HG03439 (cell line): ENCODE measurements around the gene CYP27B1.
A peak's percentile ranks its signal among the peaks of the same experiment; 100 is the strongest.

Experiments
- ATAC-seq: cut with Tn5 transposase; IDR thresholded peaks from one replicate; pipeline ENCODE4 v1.9.1; 2021; ENCODE audit warnings: mild to moderate bottlenecking, moderate library complexity; ENCODE audit not compliant: unreplicated experiment

CYP27B1 gene

GRCh38 chr12:57753756-57754337 lies 13.0 kb downstream of the CYP27B1 start:
- no peak for ATAC-seq

DNA sequence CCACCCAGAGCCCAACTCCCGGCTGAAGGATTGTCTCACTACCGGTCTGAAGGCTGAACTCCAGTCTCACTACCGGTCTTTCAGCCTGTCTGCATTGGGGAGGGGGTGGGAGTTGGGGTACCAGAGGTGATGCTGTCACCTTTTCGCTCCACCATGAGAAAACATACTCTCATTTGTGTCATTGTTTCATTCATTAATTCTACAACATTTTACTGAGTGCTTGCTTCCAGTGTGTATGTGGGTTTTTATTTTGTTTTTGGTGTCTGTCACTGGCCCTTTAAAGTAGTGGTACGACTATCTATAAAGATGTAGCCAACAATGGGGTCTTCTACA lies 14.2 kb downstream of the CYP27B1 start:
- ATAC-seq = no peak

GRCh38 chr12:57751788-57752667 lies 14.8 kb downstream of the CYP27B1 start, which contains the start of gene CDK4:
Gene CDK4, minus strand, starts transcription at chr12:57752310. Its CDS starts 593 bp downstream, at chr12:57751717.
- peak; percentile 78 for ATAC-seq

DNA sequence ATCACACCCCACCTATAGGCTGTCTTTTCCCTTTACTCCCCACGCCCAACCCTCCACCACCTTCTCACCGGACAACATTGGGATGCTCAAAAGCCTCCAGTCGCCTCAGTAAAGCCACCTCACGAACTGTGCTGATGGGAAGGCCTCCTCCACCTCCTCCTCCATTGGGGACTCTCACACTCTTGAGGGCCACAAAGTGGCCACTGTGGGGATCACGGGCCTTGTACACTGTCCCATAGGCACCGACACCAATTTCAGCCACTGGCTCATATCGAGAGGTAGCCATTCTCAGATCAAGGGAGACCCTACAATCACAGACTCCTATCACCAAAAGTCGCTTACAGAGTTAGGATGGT lies 15.5 kb downstream of the CYP27B1 start:
- no peak for ATAC-seq

DNA sequence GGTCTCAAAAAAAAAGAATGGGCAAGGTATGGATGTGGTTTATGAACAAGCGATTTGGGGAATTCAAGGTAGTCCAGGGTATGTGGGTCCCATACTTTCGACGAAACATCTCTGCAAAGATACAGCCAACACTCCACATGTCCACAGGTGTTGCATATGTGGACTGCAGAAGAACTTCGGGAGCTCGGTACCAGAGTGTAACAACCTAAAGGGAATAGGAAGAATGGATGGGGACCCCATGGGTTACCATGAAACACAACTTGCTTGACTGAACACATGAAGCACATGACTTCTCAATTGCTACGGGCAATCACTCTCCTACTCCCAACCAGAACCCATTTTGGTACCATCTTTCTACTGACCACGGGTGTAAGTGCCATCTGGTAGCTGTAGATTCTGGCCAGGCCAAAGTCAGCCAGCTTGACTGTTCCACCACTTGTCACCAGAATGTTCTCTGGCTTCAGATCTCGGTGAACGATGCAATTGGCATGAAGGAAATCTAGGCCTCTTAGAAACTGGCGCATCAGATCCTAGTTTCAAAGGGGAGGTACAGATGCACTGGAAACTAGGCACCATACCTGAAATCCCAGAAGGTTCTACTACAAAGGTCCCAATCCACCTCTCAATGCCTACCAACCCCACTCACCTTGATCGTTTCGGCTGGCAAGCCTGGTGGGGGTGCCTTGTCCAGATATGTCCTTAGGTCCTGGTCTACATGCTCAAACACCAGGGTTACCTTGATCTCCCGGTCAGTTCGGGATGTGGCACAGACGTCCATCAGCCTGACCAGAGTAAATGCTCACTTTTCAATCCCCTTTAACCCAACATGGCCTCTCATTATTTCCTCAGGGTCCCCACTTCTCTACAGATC lies 16.1 kb downstream of the CYP27B1 start:
- no peak for ATAC-seq

DNA sequence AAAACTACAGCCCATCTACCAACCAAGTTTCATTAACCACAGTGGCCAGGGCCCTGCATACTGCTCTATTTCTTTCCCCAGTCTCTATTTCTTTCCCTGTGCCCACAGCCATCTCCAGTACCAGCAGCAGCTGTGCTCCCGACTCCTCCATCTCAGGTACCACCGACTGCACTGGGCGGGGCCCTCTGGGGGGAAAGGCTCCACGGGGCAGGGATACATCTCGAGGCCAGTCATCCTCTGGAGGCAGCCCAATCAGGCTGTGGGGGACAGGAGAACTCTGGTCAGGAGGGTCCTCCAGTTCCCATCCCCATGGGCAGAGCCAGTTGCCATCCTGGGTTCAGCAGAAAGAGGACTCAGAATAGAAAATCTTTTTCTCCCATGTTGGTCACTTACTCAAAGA lies 17.8 kb downstream of the CYP27B1 start:
- ATAC-seq = no peak

DNA sequence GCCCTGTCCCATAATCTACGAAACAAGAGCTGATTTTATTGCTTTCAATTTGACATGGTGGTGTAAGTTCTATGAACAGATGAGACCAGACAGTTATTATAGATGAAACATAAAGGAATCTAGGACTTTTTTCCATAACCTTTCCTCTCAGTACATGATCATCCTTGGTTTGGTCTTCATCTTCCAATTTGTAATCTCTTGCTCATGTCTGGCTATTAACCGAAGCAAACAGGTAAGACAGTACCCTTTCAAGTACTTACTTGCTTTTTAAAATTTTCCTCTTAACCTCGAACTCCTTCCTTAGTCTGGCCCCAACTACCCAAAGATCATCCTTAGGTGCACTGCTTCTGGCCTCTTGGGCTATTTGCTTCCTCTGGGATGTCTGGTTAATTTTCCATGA lies 20.9 kb downstream of the CYP27B1 start:
- ATAC-seq = no peak

DNA sequence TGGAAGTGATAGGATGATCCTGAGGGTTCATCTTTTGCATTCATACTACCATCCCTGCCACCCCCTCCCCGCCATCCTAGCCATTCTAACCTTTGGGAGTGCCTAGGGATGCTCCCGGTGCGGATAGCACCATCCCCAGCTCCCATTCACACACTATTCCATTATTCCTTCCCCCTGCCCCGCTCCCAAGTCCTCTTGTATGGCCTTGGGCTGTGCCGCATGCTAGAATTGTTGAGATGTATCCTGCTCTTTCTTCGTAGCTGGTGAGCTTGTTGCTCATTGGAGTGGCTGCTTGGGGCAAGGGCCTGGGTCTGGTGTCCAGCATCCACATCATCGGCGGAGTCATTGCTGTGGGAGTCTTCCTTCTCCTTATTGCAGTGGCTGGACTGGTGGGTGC lies 21.4 kb downstream of the CYP27B1 start:
- no peak for ATAC-seq

DNA sequence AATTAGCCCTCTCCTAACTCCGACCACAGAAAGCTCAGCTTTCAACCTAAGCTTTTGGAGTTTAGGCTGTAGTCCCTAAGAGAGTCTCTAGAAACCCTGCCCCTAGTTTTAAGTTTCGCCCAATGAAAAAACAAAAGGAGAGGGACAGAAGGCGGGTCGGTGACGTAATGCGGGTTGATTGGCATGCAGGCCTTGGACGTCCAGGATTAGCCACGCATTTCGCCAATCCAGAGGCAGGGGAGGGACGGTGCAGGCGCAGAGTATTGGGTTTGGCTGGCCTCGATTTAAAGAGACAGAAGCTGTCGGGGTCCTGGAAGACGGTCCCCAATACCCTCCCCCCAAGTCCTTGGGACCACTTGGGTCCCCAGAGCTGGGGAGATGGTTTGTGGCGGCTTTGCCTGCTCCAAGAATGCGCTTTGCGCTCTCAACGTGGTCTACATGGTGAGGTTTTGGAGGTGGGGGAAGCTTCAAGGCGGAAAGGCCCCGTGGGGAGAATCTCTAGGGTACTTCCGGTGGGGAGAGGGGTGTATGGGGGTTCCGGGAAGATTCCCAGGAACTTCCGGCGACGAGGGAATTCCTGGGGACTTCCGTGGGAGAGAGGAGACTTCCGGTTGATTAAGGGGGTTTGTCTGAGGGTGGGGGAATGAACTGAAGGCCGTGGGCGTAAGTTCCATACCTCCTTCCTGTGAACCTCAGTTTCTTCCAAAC lies 21.9 kb downstream of the CYP27B1 start, which contains the start of gene TSPAN31:
TSS of gene TSPAN31 (plus strand) at position 263 of the 708 bp plus-strand sequence. CDS start at position 379, 116 bp downstream.
- ATAC-seq = peak; percentile 83

DNA sequence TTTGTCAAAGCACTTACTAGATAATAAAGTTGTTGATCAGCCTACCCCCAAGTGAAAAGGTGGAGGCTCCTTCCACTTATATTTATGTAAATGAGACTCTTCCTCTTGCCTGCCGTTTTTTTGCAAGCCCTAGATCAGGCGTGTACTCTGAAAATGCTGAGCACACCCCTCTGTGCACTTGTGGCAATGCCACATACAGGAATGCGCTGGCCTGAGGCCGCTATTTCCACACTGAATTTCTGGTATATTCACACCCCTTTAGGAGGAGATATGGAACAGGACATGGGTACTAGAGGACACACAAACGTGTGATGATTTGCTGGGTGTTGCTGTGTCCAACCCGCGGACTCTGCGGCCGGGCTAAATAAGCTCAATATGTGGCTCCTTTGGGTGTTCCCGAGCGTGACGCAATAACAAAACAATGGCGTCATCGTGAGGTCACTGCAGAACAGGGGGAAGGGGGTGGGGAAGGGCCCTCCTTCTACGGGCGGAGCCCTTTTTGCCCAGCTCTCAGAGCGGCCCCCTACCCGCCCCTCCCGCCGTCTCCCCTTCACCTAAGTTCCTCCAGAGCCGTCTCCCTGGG lies 22.6 kb downstream of the CYP27B1 start:
- peak; percentile 27 for ATAC-seq

- ATAC-seq = no peak
These were observed 23.1 kb downstream of the CYP27B1 start for GRCh38 chr12:57743769-57744168.

DNA sequence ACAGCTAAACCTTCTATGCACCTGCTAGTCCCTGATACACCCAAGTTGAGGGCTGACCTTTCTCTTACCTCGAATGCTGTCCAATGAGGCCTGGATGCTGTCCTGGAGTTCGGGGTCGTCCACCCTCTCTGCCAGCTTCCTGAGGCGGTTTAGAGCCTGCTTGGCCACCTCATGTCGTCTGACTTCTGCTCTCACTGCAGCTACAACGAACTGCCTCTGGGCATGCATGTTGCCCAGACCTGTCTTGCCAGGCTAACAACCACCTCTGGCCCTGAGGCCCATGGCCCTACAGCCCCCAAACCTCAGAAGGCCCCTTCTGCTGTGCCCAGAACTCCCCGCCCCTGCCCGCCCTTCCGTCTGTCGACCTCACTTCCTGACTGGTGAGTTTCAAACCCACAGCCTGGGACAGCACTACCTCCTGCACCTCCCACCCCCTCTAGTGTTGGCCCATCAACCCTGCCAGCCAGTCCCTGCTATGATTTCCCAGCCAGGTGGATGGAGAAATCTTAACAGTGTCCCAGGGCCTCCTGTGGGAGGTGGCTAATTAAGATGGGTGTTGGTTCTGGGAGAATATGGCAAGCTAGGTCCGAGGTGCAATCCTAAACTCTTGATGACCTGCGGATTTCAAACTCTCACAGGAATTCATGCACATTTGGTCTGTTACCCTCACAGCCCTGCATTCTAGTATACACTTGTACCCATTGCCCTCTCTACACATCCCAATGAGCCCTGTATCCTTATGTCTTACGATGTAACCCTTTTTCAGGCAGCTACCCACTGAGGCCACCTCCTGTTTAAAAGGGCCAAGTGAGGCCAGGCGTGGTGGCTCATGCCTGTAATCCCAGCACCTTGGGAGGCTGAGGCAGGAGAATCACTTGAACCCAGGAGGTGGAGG lies 24.8 kb downstream of the CYP27B1 start:
- peak; percentile 45 for ATAC-seq

- no peak for ATAC-seq
These were observed 25.5 kb downstream of the CYP27B1 start for GRCh38 chr12:57741413-57741789.

- peak; percentile 35 for ATAC-seq
These were observed 26.0 kb downstream of the CYP27B1 start for GRCh38 chr12:57740656-57741412.

DNA sequence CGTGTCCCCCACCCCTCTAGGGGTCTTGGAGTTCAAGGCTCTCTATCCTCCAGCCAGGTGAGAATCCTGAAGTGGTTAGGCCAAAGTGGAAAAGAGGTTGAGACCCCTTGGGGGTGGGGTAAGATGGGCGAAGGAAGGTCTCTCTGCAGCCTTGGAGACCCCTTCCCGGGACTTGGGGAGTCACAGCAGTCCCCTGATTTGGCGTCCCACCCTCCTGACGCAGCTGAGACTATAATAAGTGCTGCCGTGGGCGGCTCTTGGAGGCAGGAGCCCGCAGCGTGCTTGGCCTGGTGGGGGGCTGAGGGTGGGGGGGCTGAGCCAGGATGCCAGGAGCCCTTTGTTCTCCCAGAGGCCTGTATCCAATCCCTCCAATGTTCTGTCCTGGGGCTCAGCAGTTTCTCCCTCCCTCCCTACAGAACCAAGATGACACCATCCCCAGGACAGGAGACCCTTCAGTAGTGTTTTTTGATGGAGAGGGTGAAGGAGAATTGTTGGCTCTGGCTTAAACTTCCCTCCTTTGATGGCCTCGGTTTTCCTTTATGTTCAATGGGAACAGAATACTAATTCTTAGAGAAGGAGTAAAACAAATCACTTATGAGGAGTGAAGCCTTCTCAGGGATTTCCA lies 26.9 kb downstream of the CYP27B1 start:
- no peak for ATAC-seq

GRCh38 chr12:57739387-57739786 lies 27.5 kb downstream of the CYP27B1 start:
- no peak for ATAC-seq

- ATAC-seq = no peak
These were observed 28.1 kb downstream of the CYP27B1 start, which contains the start of gene AGAP2 for GRCh38 chr12:57738661-57739237. Gene AGAP2, minus strand, starts transcription at chr12:57738742. Its CDS starts 496 bp downstream, at chr12:57738246.
